ENCODE results near the gene USP17L15.
"Not testable (repeated sequence)": the region's sequence is repeated elsewhere in the genome, so short reads cannot be mapped to it uniquely, and the experiment has no call there.

The USP17L15 gene

GRCh38 chr4:9253078-9253477, 18.9 kb downstream of the USP17L15 start, which contains the start of gene USP17L19:
TSS of gene USP17L19 (plus strand) at chr4:9253378. CDS start at chr4:9253378, 0 bp downstream.
- not testable (repeated sequence) for H3K9me3 ChIP-seq (ENCODE audit: control insufficient read depth in 2 of 2, low read length in 2 of 2); H3K36me3 ChIP-seq (ENCODE audit: control insufficient read depth in 2 of 2, insufficient read depth in 2 of 2, low read length in 2 of 2); H3K4me3 ChIP-seq (ENCODE audit: low read length in 2 of 2); H3K27me3 ChIP-seq (ENCODE audit: control insufficient read depth in 2 of 2, insufficient read depth in 2 of 2, low read length in 2 of 2); H3K9ac ChIP-seq (ENCODE audit: low read depth in 1 of 2, low read length in 2 of 2); H3K4me1 ChIP-seq (ENCODE audit: control insufficient read depth in 2 of 2, insufficient read depth in 2 of 2, low read length in 2 of 2); H3K27ac ChIP-seq (ENCODE audit: low read depth in 2 of 2, low read length in 2 of 2)

GRCh38 chr4:9257824-9258223, 23.6 kb downstream of the USP17L15 start, which contains the start of gene USP17L20:
TSS of gene USP17L20 (plus strand) at chr4:9258124. CDS start at chr4:9258124, 0 bp downstream.
- H3K9ac ChIP-seq (ENCODE audit: low read depth in 1 of 2, low read length in 2 of 2) = not testable (repeated sequence)

DNA sequence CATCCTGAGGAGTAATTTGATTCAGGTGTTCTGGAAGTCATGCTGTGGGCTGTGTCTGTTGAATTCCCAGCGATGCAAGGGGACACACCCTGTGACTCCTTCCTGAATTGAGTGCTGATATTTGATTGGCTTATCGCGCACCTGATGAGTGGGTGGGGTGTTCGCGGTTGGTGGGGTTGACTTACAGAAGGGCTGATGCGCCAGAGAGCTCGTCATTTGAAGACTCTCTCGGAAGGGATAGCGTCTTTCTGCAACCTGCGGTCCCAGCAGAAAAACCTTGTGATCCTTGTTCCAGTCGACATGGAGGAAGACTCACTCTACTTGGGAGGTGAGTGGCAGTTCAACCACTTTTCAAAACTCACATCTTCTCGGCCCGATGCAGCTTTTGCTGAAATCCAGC, 28.4 kb downstream of the USP17L15 start, which contains the start of gene USP17L21:
USP17L21 (plus strand) TSS at position 301 of the 400 bp plus-strand sequence; CDS start at position 301, 0 bp downstream.
- not testable (repeated sequence) for H3K4me1 ChIP-seq (ENCODE audit: control insufficient read depth in 2 of 2, insufficient read depth in 2 of 2, low read length in 2 of 2); H3K9me3 ChIP-seq (ENCODE audit: control insufficient read depth in 2 of 2, low read length in 2 of 2); H3K4me3 ChIP-seq (ENCODE audit: low read length in 2 of 2); H3K27me3 ChIP-seq (ENCODE audit: control insufficient read depth in 2 of 2, insufficient read depth in 2 of 2, low read length in 2 of 2); H3K27ac ChIP-seq (ENCODE audit: low read depth in 2 of 2, low read length in 2 of 2); H3K9ac ChIP-seq (ENCODE audit: low read depth in 1 of 2, low read length in 2 of 2); H3K36me3 ChIP-seq (ENCODE audit: control insufficient read depth in 2 of 2, insufficient read depth in 2 of 2, low read length in 2 of 2)

More at GRCh38 chr4:9257824-9258223, 23.6 kb downstream of the USP17L15 start, which contains the start of gene USP17L20:
- not testable (repeated sequence) for H3K27ac ChIP-seq (ENCODE audit: low read depth in 2 of 2, low read length in 2 of 2); H3K9me3 ChIP-seq (ENCODE audit: control insufficient read depth in 2 of 2, low read length in 2 of 2); H3K36me3 ChIP-seq (ENCODE audit: control insufficient read depth in 2 of 2, insufficient read depth in 2 of 2, low read length in 2 of 2); H3K27me3 ChIP-seq (ENCODE audit: control insufficient read depth in 2 of 2, insufficient read depth in 2 of 2, low read length in 2 of 2); H3K4me1 ChIP-seq (ENCODE audit: control insufficient read depth in 2 of 2, insufficient read depth in 2 of 2, low read length in 2 of 2); H3K4me3 ChIP-seq (ENCODE audit: low read length in 2 of 2)

- H3K27ac ChIP-seq (ENCODE audit: low read depth in 2 of 2, low read length in 2 of 2); H3K9me3 ChIP-seq (ENCODE audit: control insufficient read depth in 2 of 2, low read length in 2 of 2); H3K4me1 ChIP-seq (ENCODE audit: control insufficient read depth in 2 of 2, insufficient read depth in 2 of 2, low read length in 2 of 2); H3K27me3 ChIP-seq (ENCODE audit: control insufficient read depth in 2 of 2, insufficient read depth in 2 of 2, low read length in 2 of 2); H3K4me3 ChIP-seq (ENCODE audit: low read length in 2 of 2); H3K9ac ChIP-seq (ENCODE audit: low read depth in 1 of 2, low read length in 2 of 2); H3K36me3 ChIP-seq (ENCODE audit: control insufficient read depth in 2 of 2, insufficient read depth in 2 of 2, low read length in 2 of 2): not testable (repeated sequence)
These were observed 33.1 kb downstream of the USP17L15 start, which contains the start of gene USP17L22 for GRCh38 chr4:9267319-9267718. TSS of gene USP17L22 (plus strand) at chr4:9267619. CDS start at chr4:9267619, 0 bp downstream.

- H3K4me3 ChIP-seq (ENCODE audit: low read length in 2 of 2); H3K4me1 ChIP-seq (ENCODE audit: control insufficient read depth in 2 of 2, insufficient read depth in 2 of 2, low read length in 2 of 2); H3K36me3 ChIP-seq (ENCODE audit: control insufficient read depth in 2 of 2, insufficient read depth in 2 of 2, low read length in 2 of 2); H3K27ac ChIP-seq (ENCODE audit: low read depth in 2 of 2, low read length in 2 of 2); H3K9me3 ChIP-seq (ENCODE audit: control insufficient read depth in 2 of 2, low read length in 2 of 2); H3K27me3 ChIP-seq (ENCODE audit: control insufficient read depth in 2 of 2, insufficient read depth in 2 of 2, low read length in 2 of 2); H3K9ac ChIP-seq (ENCODE audit: low read depth in 1 of 2, low read length in 2 of 2): not testable (repeated sequence)
These were observed 37.5 kb downstream of the USP17L15 start for GRCh38 chr4:9271719-9272118.

Data from mucosa of rectum (tissue), 2 donors.